ENCODE data around the gene COL25A1. TPM values are rescaled to one million over a fixed set of nuclear protein-coding genes. Genes with fewer than 3 reads are reported as not detected.

The COL25A1 gene
- total RNA-seq, 1 experiment from 2014 or later = not detected

- ChIA-PET POLR2A (no interaction called here), CTCF (no interaction called here)
- H3K36me3 ChIP-seq (ENCODE audit: control insufficient read depth, insufficient read depth, low read length) = no peaks in the 10 kb centered on the region
- H3K27me3 ChIP-seq (ENCODE audit: control insufficient read depth, insufficient read depth, low read length) = no peaks in the 10 kb centered on the region
- H3K27ac ChIP-seq (ENCODE audit: low read length) = no peak overlapping the region
- no peak for TF ChIP-seq SIN3A (IDR thresholded peaks at IDR 0.05; ENCODE audit: borderline replicate concordance, insufficient read depth, low read depth, low read length)
- no peak for TF ChIP-seq CTCF (IDR thresholded peaks at IDR 0.05)
- no peak for TF ChIP-seq TCF7L2 (IDR thresholded peaks at IDR 0.05; ENCODE audit: low read depth, low read length)
- no peak for TF ChIP-seq POLR2AphosphoS5 (IDR thresholded peaks at IDR 0.05; ENCODE audit: low read depth, low read length)
- no peak for TF ChIP-seq REST (IDR thresholded peaks at IDR 0.05; ENCODE audit: insufficient read depth in 1 of 2, low read depth in 2 of 2, low read length in 1 of 2)
- H3K9me3 ChIP-seq (ENCODE audit: control insufficient read depth, insufficient read depth, low read depth, low read length) = no peaks in the 10 kb centered on the region
- H3K4me3 ChIP-seq (ENCODE audit: low read depth in 2 of 2, low read length in 2 of 2) = no peak overlapping the region
- no peak for DNase-seq (ENCODE audit: low read depth, low spot score)
- H3K4me1 ChIP-seq (ENCODE audit: control insufficient read depth, insufficient read depth, low read length) = no peaks in the 10 kb centered on the region
- intact Hi-C loops (cut with micrococcal nuclease; ENCODE audit: unreplicated experiment) (no loop called here), in situ Hi-C loops (cut with HindIII; ENCODE audit: low pct_unique_long_range_greater_than_20kb, low sequenced_read_pairs) (no loop called here)
- no peak for ATAC-seq
- BruUV-seq (replicated peaks) = no TSS peak
Measured at GRCh38 chr4:109126856-109127255, 175.6 kb downstream of the COL25A1 start.

GRCh38 chr4:109125084-109125483 lies 177.4 kb downstream of the COL25A1 start:
- intact Hi-C loops (cut with micrococcal nuclease; ENCODE audit: unreplicated experiment) (no loop called here), in situ Hi-C loops (cut with HindIII; ENCODE audit: low pct_unique_long_range_greater_than_20kb, low sequenced_read_pairs) (no loop called here)
- POLR2A ChIA-PET = no interaction called here
- no peaks in the 10 kb centered on the region for H3K27me3 ChIP-seq (ENCODE audit: control insufficient read depth, insufficient read depth, low read length)
- DNase-seq (ENCODE audit: low read depth, low spot score) (no peak), ATAC-seq (no peak)
- CTCF ChIA-PET = no interaction called here
- no peaks in the 10 kb centered on the region for H3K36me3 ChIP-seq (ENCODE audit: control insufficient read depth, insufficient read depth, low read length)
- H3K9me3 ChIP-seq (ENCODE audit: control insufficient read depth, insufficient read depth, low read depth, low read length) = no peaks in the 10 kb centered on the region
- TF ChIP-seq POLR2AphosphoS5 (IDR thresholded peaks at IDR 0.05; ENCODE audit: low read depth, low read length) (no peak), CTCF (IDR thresholded peaks at IDR 0.05) (no peak), TCF7L2 (IDR thresholded peaks at IDR 0.05; ENCODE audit: low read depth, low read length) (no peak), REST (IDR thresholded peaks at IDR 0.05; ENCODE audit: insufficient read depth in 1 of 2, low read depth in 2 of 2, low read length in 1 of 2) (no peak), SIN3A (IDR thresholded peaks at IDR 0.05; ENCODE audit: borderline replicate concordance, insufficient read depth, low read depth, low read length) (no peak)
- no peak overlapping the region for H3K27ac ChIP-seq (ENCODE audit: low read length)
- no peaks in the 10 kb centered on the region for H3K4me1 ChIP-seq (ENCODE audit: control insufficient read depth, insufficient read depth, low read length)
- BruUV-seq (replicated peaks) = no TSS peak
- no peak overlapping the region for H3K4me3 ChIP-seq (ENCODE audit: low read depth in 2 of 2, low read length in 2 of 2)

Data from Panc1 (cell line).